GM19452 (cell line): ENCODE data around the gene GLRA3.
A peak's percentile ranks its signal among the peaks of the same experiment; 100 is the strongest.

Experiments
- ATAC-seq: cut with Tn5 transposase; IDR thresholded peaks from one replicate; pipeline ENCODE4 v1.9.1; 2021; ENCODE audit not compliant: unreplicated experiment

Gene GLRA3

GRCh38 chr4:174604198-174604597, 224.8 kb downstream of the GLRA3 start:
- no peak for ATAC-seq

DNA sequence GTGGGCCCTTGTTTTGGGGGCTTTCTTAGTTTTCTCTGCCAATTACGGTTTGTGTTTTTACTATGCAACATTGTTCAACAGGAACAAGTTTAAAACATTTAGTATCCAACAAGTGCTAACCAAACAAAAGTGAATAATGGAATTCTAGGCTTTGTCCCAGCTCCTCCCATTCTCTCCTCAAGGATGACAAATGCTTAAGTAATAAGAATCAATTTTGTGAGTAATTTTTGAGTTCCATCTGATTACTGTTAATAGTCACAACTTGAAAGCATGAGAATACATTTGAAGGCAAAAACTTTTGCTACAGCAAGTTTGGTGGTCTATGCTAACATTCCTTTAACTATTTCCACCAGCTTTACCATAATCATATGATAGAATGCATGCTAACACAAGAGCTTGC, 228.7 kb downstream of the GLRA3 start:
- ATAC-seq, result no peak

- no peak for ATAC-seq
These were observed 230.2 kb downstream of the GLRA3 start for GRCh38 chr4:174598800-174599199.

DNA sequence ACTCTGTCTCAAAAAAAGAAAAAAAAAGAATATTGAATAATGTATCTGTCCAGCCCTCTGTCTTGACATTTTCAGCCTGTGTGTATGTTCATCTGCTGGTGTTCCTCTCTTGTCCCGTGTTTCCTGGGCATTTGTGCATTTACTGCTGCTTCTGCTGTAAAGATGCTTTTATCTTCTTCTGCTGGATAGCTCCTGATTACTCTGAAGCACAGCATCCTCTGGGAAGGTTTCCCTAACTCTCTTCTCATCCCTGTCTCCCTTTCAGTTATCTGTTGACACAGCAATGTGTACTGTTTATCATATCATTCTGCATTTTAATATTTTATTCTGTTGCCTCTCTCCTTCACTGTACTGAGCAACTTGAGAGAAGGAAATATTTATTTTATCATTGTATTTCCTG, 232.5 kb downstream of the GLRA3 start:
- no peak for ATAC-seq

DNA sequence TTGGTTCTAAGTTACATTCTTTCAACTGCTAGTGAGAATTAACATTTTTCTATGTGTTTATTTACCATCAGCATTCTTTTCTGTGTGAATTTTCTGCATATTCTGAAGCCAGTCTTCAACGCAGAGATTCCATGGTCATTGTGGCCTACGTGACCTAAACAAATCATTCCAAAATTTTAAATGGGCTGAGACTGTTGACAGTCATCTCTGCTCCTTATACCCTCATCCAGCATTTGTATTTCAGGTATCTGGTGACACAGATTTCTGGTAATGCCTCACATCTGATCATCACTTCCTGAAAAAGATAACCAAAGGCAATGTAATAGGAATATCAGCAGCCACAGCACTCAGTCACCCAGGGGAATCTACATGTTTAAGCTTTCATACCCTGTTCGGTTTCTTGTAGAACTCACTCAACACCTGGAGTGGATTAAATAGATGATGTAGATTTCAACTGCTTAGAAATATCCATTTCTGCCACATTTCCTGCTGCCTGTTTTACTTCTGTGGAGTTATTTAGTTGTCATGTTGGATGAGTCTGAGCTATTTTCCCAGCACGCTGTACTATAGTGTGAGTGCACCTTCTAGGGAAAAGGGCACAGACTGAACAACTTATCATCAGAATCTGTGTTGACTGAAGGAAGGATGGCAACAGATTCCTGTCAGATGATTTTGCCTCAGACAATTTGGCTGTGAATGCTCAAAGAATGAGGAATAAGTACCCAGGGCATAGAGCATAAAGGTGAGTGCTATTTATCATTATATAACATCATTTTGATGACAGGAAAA, 233.7 kb downstream of the GLRA3 start:
- no peak for ATAC-seq

- no peak for ATAC-seq
These were observed 235.3 kb downstream of the GLRA3 start for GRCh38 chr4:174593701-174594100.

- ATAC-seq, result no peak
These were observed 236.1 kb downstream of the GLRA3 start for GRCh38 chr4:174592985-174593335.

- no peak for ATAC-seq
These were observed 236.6 kb downstream of the GLRA3 start for GRCh38 chr4:174592256-174592984.

DNA sequence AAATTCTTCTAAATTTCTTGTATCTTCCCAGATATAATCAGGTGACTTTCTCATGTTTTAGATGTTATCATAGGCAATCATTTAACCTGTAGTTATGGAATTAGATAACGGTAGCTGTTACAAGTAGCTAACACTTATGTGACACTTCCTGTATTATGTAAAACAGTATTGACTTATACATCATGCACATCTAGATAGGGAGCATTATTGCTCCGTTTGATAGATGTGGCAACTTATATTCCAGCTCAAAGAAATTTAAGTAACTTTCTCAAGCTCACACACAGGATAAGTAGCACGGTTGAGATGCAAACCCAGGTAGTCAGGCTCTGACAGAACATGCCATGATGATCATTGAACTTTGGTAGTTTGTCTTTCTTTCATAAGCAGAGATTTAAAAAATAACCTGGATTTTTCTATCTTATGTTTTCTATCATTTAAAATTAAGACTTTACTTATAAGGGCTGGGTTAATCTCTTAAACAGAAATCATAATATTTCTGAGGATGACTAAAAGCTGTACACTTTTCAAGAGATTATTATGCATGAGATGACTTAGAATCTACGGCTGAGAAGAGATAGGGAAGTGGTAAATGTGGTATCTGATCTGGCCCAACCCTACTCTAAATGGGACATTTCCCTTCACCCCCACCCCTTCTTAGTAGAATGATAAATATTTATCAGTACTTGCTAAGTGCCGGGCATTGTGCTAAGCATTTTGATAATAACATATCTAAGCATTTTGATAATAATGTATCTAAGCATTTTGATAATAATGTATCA, 237.6 kb downstream of the GLRA3 start:
- peak; percentile 76 for ATAC-seq

DNA sequence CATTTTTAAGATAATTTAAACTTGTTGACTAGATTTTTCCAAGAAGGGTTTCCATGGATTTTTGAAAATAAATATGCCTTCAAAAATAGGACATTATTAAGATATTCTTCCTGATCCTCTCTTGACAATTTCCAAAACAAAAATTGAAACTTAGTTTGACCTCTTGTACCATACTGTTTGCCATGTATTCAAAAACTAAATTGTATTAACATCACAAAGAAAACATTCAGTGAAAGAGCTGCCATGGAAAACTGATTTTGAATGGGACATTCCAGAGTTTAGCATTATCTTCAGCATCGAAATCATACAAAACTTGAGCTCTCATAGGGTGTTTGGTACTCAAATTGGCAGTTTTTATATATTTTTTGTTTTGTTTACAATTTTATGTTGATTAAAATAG, 238.7 kb downstream of the GLRA3 start:
- ATAC-seq, result no peak
